ENCODE results near the gene STX5. TPM values are rescaled to one million over a fixed set of nuclear protein-coding genes. Genes with fewer than 3 reads are reported as not detected.
"Not testable (repeated sequence)": the region's sequence is repeated elsewhere in the genome, so short reads cannot be mapped to it uniquely, and the experiment has no call there.

Gene STX5
- total and polyA plus RNA-seq, 3 experiments from 2014 or later: 34.7 to 37.2 (median 35.3) TPM

GRCh38 chr11:62874851-62875250 is 43.0 kb upstream of the STX5 start:
- Histone ChIP-seq H3K27ac (ENCODE audit: low read depth, low read length) (no peak overlapping the region), H3K4me3 (ENCODE audit: low read length) (no peak overlapping the region), H3K36me3 (ENCODE audit: insufficient read depth, low read length) (no peaks in the 10 kb centered on the region), H3K27me3 (ENCODE audit: insufficient read depth, low read length, poor library complexity, severe bottlenecking) (no peaks in the 10 kb centered on the region), H3K9me3 (ENCODE audit: low read length) (no peaks in the 10 kb centered on the region), H3K4me1 (ENCODE audit: insufficient read depth, low read length) (peaks cover 3% of the 10 kb centered on the region)
- no peaks in the 10 kb centered on the region for H3K27me3 Mint-ChIP-seq
- ChIA-PET CTCF (interaction anchor here (2.8 kb wide), 1 partner anchor 10 kb away, joined by 10 read pairs; no protein-coding TSS in a partner anchor), POLR2A (no interaction called here)
- peaks cover 4 to 9% (median 4%) of the 10 kb centered on the region in 3 donors for H3K4me1 Mint-ChIP-seq
- no peak overlapping the region for H3K4me3 Mint-ChIP-seq
- H3K36me3 Mint-ChIP-seq: no peaks in the 10 kb centered on the region
- H3K27ac Mint-ChIP-seq: no peak overlapping the region
- no peaks in the 10 kb centered on the region for H3K9me3 Mint-ChIP-seq
- DNase-seq: no peak

GRCh38 chr11:62865635-62866034 is 33.8 kb upstream of the STX5 start:
- H3K27ac ChIP-seq (ENCODE audit: low read depth, low read length): no peak overlapping the region
- no peaks in the 10 kb centered on the region for H3K36me3 ChIP-seq (ENCODE audit: insufficient read depth, low read length)
- Mint-ChIP-seq H3K4me3 (no peak overlapping the region), H3K9me3 (no peaks in the 10 kb centered on the region), H3K36me3 (no peaks in the 10 kb centered on the region), H3K27ac (no peak overlapping the region), H3K4me1 (peaks cover 3 to 6% (median 5%) of the 10 kb centered on the region in 3 donors), H3K27me3 (no peaks in the 10 kb centered on the region)
- H3K4me3 ChIP-seq (ENCODE audit: low read length): no peak overlapping the region
- H3K27me3 ChIP-seq (ENCODE audit: insufficient read depth, low read length, poor library complexity, severe bottlenecking): no peaks in the 10 kb centered on the region
- H3K4me1 ChIP-seq (ENCODE audit: insufficient read depth, low read length): no peaks in the 10 kb centered on the region
- ChIA-PET CTCF (interaction anchor here (1.0 to 2.5 kb wide), 4 partner anchors 9 to 158 kb away, joined by 3 to 14 read pairs (median 7); partner anchors contain the start of genes GNG3 and TMEM179B), POLR2A (interaction anchor here (0.6 to 1.3 kb wide), 3 partner anchors 16 to 919 kb away, joined by 4 to 11 read pairs (median 5); partner anchors contain the start of gene SLC3A2)
- no peaks in the 10 kb centered on the region for H3K9me3 ChIP-seq (ENCODE audit: low read length)
- no peak for DNase-seq

DNA sequence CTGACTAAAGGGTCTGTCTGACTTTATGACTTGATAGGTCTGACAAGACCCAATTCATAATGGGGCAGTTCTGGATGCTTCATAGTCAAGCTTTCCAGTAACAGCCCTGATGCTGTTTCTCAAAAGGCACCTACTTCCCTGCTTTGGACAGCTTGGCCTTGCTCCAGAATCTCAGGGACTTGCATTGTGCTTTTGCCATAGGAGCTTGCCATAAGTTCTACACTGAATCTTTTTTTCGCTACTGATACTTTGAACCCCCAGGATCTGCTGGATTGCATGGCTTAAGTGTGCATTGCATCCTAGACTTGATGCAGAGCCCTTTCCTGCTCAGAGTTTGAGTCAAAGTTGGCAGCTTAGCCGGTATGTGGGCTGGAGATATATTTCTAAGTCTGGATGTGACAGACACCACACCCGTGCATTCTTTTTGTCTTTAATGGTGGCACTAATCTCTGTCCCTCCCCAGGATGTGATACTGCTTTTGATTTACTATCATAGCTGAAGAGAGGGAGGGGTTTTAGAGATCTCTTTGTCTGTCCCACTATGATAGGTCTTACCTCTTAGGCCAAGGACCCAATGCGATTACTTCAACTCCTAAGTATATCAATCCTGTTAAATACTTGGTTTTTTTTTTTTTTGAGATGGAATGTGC is 32.0 kb upstream of the STX5 start:
- Histone ChIP-seq H3K4me3 (ENCODE audit: low read length) (no peak overlapping the region), H3K36me3 (ENCODE audit: insufficient read depth, low read length) (no peaks in the 10 kb centered on the region), H3K27me3 (ENCODE audit: insufficient read depth, low read length, poor library complexity, severe bottlenecking) (no peaks in the 10 kb centered on the region), H3K4me1 (ENCODE audit: insufficient read depth, low read length) (no peaks in the 10 kb centered on the region), H3K27ac (ENCODE audit: low read depth, low read length) (no peak overlapping the region), H3K9me3 (ENCODE audit: low read length) (no peaks in the 10 kb centered on the region)
- Mint-ChIP-seq H3K4me1 (peaks cover 3 to 6% (median 5%) of the 10 kb centered on the region in 3 donors), H3K27ac (peak overlapping the region in 2 of 8 donors; percentile 10 to 11), H3K9me3 (no peaks in the 10 kb centered on the region), H3K4me3 (no peak overlapping the region), H3K36me3 (no peaks in the 10 kb centered on the region), H3K27me3 (no peaks in the 10 kb centered on the region)
- CTCF ChIA-PET: interaction anchor here (0.9 to 4.4 kb wide), 12 partner anchors 8 to 270 kb away, joined by 3 to 56 read pairs (median 4); partner anchors contain the start of genes HNRNPUL2, SLC3A2, TAF6L and TMEM179B
- no peak for DNase-seq
- POLR2A ChIA-PET: interaction anchor here (0.6 kb wide), 1 partner anchor 92 kb away, joined by 6 read pairs; no protein-coding TSS in a partner anchor

DNA sequence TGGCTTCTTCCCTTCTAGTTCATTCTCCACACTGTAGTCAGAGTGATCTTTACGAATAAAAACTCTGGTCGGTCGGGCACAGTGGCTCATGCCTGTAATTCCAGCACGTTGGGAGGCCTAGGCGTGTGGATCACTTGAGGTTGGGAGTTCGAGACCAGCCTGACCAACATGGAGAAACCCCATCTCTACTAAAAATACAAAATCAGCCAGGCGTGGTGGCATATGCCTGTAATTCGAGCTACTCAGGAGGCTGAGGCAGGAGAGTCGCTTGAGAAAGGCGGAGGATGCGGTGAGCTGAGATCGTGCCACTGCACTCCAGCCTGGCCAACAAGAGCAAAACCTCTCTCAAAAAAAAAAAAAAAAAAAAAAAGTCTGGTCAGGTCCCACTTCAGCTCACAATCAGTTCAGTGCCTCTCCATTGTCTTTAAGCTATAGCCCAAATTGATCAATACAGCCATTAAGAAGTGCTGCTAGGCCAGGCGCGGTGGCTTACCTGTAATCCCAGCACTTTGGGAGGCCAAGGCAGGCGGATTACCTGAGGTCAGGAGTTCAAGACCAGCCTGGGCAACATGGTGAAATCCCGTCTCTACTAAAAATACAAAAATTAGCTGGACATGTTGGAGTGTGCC is 29.8 kb upstream of the STX5 start:
- DNase-seq; H3K36me3 ChIP-seq (ENCODE audit: insufficient read depth, low read length); H3K4me3 ChIP-seq (ENCODE audit: low read length); H3K27me3 ChIP-seq (ENCODE audit: insufficient read depth, low read length, poor library complexity, severe bottlenecking); H3K36me3 Mint-ChIP-seq; H3K4me1 ChIP-seq (ENCODE audit: insufficient read depth, low read length); H3K4me3 Mint-ChIP-seq; H3K27me3 Mint-ChIP-seq; H3K9me3 Mint-ChIP-seq; H3K9me3 ChIP-seq (ENCODE audit: low read length): not testable (repeated sequence)
- CTCF ChIA-PET: interaction anchor here (0.7 to 4.4 kb wide), 13 partner anchors 19 to 480 kb away, joined by 3 to 56 read pairs (median 3); partner anchors contain the start of genes C11orf98, CSKMT, HNRNPUL2 and SLC3A2
- peak overlapping the region; percentile 38 for H3K27ac ChIP-seq (ENCODE audit: low read depth, low read length)
- POLR2A ChIA-PET: interaction anchor here (0.6 to 1.6 kb wide), 4 partner anchors 56 to 192 kb away, joined by 5 to 11 read pairs (median 7); partner anchors contain the start of gene TMEM179B
- Mint-ChIP-seq H3K4me1 (peaks cover 3 to 11% (median 11%) of the 10 kb centered on the region in 3 donors), H3K27ac (peak overlapping the region in 2 of 8 donors; percentile 36 to 91)

DNA sequence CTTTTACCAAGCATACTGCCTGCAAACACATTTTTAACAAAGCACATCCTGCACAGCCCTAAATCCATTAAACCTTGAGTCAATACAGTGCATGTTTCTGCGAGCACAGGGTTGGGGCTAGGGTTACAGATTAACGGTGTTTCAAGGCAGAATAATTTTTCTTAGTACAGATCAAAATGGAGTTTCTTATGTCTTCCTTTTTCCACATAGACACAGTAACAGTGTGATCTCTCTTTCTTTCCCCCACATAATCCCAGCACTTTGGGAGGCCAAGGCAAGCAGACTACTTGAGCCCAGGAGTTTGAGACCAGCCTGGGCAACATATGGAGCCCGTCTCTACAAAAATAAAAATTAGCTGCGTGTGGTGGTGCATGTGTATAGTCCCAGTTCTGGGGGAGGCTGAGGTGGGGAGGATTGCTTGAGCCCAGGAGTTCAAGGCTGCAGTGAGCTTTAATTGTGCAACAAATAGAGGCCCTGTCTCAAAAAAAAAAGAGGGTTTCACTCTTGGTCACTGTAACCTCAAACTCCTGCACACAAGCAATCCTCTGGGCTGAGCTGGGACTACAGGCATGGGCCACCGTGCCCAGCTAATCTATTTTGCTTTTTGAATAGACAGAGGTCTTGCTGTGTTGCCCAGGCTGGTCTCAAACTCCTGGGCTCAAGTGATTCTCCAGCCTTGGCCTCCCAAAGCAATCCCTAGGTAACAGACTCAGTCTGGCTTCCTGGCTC is 29.1 kb upstream of the STX5 start:
- H3K9me3 Mint-ChIP-seq: peaks cover 0 to 2% (median 0%) of the 10 kb centered on the region in 5 donors
- peaks cover 9 to 17% (median 17%) of the 10 kb centered on the region in 3 donors for H3K4me1 Mint-ChIP-seq
- H3K4me3 ChIP-seq (ENCODE audit: low read length): no peak overlapping the region
- no peaks in the 10 kb centered on the region for H3K9me3 ChIP-seq (ENCODE audit: low read length)
- no peak overlapping the region for H3K4me3 Mint-ChIP-seq
- H3K27me3 Mint-ChIP-seq: peaks cover 0 to under 1% of the 10 kb centered on the region in 2 donors
- POLR2A ChIA-PET: interaction anchor here (0.6 to 1.6 kb wide), 3 partner anchors 55 to 190 kb away, joined by 3 to 11 read pairs (median 5); partner anchors contain the start of gene TMEM179B
- peak overlapping the region in 2 of 8 donors; percentile 17 to 91 for H3K27ac Mint-ChIP-seq
- peaks cover 8% of the 10 kb centered on the region for H3K4me1 ChIP-seq (ENCODE audit: insufficient read depth, low read length)
- DNase-seq: peak in 1 of 5 donors; percentile 3
- H3K36me3 ChIP-seq (ENCODE audit: insufficient read depth, low read length): no peaks in the 10 kb centered on the region
- H3K27me3 ChIP-seq (ENCODE audit: insufficient read depth, low read length, poor library complexity, severe bottlenecking): no peaks in the 10 kb centered on the region
- peaks cover 0 to 1% (median 0%) of the 10 kb centered on the region in 3 donors for H3K36me3 Mint-ChIP-seq
- peak overlapping the region; percentile 38 for H3K27ac ChIP-seq (ENCODE audit: low read depth, low read length)
- CTCF ChIA-PET: interaction anchor here (1.0 to 4.4 kb wide), 10 partner anchors 18 to 479 kb away, joined by 3 to 56 read pairs (median 3); partner anchors contain the start of genes C11orf98, CSKMT, SLC3A2 and TMEM179B

- DNase-seq; H3K36me3 ChIP-seq (ENCODE audit: insufficient read depth, low read length); H3K4me3 Mint-ChIP-seq; H3K9me3 Mint-ChIP-seq; H3K27me3 ChIP-seq (ENCODE audit: insufficient read depth, low read length, poor library complexity, severe bottlenecking); CTCF ChIA-PET; H3K27me3 Mint-ChIP-seq; H3K27ac Mint-ChIP-seq; POLR2A ChIA-PET; H3K4me3 ChIP-seq (ENCODE audit: low read length); H3K9me3 ChIP-seq (ENCODE audit: low read length): not testable (repeated sequence)
- Mint-ChIP-seq H3K4me1 (peaks cover 25 to 33% (median 31%) of the 10 kb centered on the region in 3 donors), H3K36me3 (peaks cover 0 to 17% (median 4%) of the 10 kb centered on the region in 3 donors)
- H3K4me1 ChIP-seq (ENCODE audit: insufficient read depth, low read length): peaks cover 15% of the 10 kb centered on the region
- H3K27ac ChIP-seq (ENCODE audit: low read depth, low read length): peak overlapping the region; percentile 43
These were observed 27.4 kb upstream of the STX5 start for GRCh38 chr11:62859281-62859703.

DNA sequence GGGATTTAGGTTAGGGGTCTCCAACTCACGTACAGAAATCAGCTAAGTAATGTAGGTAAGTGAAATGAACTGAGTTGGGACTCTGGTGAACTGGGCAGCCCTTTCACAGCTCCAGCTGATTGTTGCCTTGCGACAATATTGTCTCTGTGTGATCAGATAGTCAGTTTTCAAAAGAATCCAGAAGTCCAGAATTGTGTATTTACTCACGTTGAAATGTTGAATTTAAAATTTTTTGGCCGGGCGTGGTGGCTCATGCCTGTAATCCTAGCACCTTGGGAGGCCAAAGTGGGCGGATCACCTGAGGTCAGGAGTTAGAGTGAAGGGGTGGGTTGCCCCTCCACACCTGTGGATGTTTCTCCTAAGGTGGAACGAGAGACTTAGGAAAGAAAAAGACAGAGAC is 26.4 kb upstream of the STX5 start:
- Mint-ChIP-seq H3K9me3 (peaks cover 0 to 5% (median 0%) of the 10 kb centered on the region in 5 donors), H3K4me3 (peak overlapping the region in 3 of 7 donors; percentile 33 to 78 (median 45)), H3K4me1 (peaks cover 36 to 44% (median 42%) of the 10 kb centered on the region in 3 donors), H3K27me3 (peaks cover 0 to 6% of the 10 kb centered on the region in 2 donors), H3K27ac (peak overlapping the region in 3 of 8 donors; percentile 31 to 74 (median 66)), H3K36me3 (peaks cover 0 to 28% (median 12%) of the 10 kb centered on the region in 3 donors)
- no peaks in the 10 kb centered on the region for H3K9me3 ChIP-seq (ENCODE audit: low read length)
- peaks cover 26% of the 10 kb centered on the region for H3K4me1 ChIP-seq (ENCODE audit: insufficient read depth, low read length)
- peak in 1 of 5 donors; percentile 19 for DNase-seq
- H3K27ac ChIP-seq (ENCODE audit: low read depth, low read length): peak overlapping the region; percentile 94
- ChIA-PET POLR2A (interaction anchor here (0.7 to 1.4 kb wide), 4 partner anchors 23 to 130 kb away, joined by 4 to 6 read pairs (median 4); partner anchors contain the start of genes POLR2G, SLC3A2, STX5 and TEX54), CTCF (interaction anchor here (0.8 to 4.6 kb wide), 3 partner anchors 23 to 193 kb away, joined by 3 to 33 read pairs (median 32); partner anchors contain the start of genes C11orf98, CSKMT, SLC3A2 and TMEM179B)
- peaks cover 17% of the 10 kb centered on the region for H3K36me3 ChIP-seq (ENCODE audit: insufficient read depth, low read length)
- no peaks in the 10 kb centered on the region for H3K27me3 ChIP-seq (ENCODE audit: insufficient read depth, low read length, poor library complexity, severe bottlenecking)
- H3K4me3 ChIP-seq (ENCODE audit: low read length): no peak overlapping the region
